ENCODE data around the gene HES3.

- TF ChIP-seq CTCF (IDR thresholded peaks at IDR 0.05; ENCODE audit: insufficient read depth, low read length, poor library complexity, severe bottlenecking) (no peak), EZH2phosphoT487 (conservative IDR thresholded peaks at IDR 0.05; ENCODE audit: low read length) (no peak)
These were observed 22.7 kb downstream of the HES3 start for GRCh38 chr1:6266641-6267040.
